GM13976 (cell line): Measurements from ENCODE around the gene PDK2.

Source experiments
- DNase-seq: peaks from one replicate; pipeline ENCODE4 v3.0.0; 2012; ENCODE audit warnings: low spot score
- in situ Hi-C: fragments of 300-500 bp; cut with MboI; formaldehyde crosslinking; loops from one replicate; pipeline ENCODE4 v1.12.0; 2022; ENCODE audit warnings: low sequenced_read_pairs, mixed read lengths, inconsistent platforms; ENCODE audit not compliant: unreplicated experiment
- TF ChIP-seq, protein P1 (sequence below): IDR thresholded peaks from 2 replicates; pipeline ENCODE4 v1.5.1; 2012; ENCODE audit warnings: borderline replicate concordance, mild to moderate bottlenecking; ENCODE audit not compliant: insufficient read depth; ENCODE audit errors: extremely low read depth, missing control alignments, control extremely low read depth

PDK2 gene

DNA sequence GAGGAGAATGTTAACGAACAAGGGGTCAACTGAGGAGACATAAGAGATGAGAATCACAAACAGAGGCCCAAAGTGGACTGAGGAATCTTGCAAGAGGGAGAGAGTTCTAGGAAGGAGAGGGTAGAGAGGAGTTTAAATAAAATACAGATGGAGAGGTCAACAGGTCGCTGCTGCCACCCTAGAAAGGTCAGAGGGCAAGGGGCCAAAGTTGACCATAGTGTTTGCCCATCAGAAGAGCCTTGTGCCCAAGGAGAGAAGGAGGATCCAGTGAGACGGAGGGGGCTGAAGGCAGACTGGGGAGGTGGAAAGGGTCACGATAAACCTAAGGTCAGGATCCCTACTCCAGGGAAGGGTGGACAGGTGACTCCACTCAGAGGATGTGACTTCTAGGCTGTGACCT is 46.2 kb upstream of the PDK2 start:
- in situ Hi-C loops = no loop called here

DNA sequence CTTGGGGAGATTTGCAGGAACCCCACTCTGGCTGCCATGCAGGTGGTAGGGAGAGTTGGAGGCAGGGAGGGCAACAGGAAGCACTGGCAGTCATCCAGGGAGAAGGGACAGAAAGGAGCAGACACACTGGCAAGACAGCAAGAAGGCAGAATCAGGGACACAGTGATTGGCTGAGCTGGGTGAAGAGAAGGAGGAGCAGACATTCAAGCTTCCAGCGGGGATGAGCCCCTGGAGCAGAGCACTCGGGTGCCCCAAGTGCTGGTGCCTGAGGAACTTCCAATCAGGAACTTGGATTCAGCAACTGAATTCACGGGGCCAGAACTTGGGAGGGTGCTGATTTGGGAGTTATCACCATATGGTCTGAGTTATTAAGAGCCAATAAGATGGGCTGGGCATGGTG is 45.5 kb upstream of the PDK2 start:
- TF ChIP-seq, protein P1, sequence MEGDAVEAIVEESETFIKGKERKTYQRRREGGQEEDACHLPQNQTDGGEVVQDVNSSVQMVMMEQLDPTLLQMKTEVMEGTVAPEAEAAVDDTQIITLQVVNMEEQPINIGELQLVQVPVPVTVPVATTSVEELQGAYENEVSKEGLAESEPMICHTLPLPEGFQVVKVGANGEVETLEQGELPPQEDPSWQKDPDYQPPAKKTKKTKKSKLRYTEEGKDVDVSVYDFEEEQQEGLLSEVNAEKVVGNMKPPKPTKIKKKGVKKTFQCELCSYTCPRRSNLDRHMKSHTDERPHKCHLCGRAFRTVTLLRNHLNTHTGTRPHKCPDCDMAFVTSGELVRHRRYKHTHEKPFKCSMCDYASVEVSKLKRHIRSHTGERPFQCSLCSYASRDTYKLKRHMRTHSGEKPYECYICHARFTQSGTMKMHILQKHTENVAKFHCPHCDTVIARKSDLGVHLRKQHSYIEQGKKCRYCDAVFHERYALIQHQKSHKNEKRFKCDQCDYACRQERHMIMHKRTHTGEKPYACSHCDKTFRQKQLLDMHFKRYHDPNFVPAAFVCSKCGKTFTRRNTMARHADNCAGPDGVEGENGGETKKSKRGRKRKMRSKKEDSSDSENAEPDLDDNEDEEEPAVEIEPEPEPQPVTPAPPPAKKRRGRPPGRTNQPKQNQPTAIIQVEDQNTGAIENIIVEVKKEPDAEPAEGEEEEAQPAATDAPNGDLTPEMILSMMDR = no peak

More for the DNA sequence above, 46.2 kb upstream of the PDK2 start:
- DNase-seq = no peak
- TF ChIP-seq, protein P1 = no peak

DNA sequence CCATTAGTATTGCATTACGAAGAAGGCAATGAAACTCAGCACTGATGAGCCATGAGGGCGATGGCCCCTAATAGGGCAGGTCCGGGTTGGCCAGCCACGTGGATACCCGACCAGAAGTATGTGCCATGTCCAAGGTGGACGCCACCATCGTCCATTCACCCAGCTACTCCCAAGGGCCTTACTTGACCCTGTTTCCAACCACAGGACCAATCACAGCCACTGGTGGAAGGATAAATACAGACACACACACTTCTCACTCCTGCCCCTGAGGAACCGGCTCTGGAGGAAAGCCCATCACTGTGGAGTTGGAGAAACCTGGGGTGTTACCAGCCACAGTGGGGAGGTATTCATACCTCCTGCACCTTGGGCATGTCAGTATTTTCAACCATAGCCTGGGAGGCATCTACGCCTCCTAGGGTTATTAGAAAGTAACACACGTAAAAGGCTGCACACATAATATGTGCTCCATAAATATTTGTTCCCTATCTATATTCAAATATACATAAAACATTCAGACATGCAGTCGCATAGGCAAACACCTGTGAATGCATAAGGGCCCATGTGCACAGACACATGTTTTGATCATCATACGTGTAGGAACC is 44.6 kb upstream of the PDK2 start:
- in situ Hi-C loops = no loop called here
- DNase-seq = no peak
- TF ChIP-seq, protein P1 = no peak

More for the DNA sequence above, 45.5 kb upstream of the PDK2 start:
- in situ Hi-C loops = no loop called here
- no peak for DNase-seq

DNA sequence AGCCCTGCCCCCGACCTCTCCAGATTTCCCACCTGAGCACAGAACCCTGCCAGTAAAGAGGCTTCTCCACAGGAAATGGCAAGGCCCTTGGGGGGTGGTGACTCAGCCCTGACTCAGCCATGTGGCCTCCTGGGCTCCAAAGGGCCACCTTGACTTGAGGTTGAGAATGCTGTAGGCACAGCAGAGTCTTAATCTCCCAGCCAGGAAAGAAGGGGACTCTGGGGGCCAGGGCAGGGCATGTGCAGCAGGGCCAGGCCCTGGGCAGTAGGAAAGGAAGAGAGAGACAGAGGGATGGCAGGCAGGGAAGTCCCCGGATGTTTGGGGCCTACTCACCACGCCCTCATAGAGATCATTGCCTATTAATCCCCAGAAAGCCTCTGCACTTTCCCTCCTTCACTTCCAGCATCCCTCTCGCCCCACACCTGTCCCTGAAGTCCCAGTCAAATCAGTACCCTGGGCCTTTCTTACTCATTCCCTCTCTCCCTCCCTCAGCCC is 44.0 kb upstream of the PDK2 start:
- no peak for DNase-seq
- in situ Hi-C loops = no loop called here

DNA sequence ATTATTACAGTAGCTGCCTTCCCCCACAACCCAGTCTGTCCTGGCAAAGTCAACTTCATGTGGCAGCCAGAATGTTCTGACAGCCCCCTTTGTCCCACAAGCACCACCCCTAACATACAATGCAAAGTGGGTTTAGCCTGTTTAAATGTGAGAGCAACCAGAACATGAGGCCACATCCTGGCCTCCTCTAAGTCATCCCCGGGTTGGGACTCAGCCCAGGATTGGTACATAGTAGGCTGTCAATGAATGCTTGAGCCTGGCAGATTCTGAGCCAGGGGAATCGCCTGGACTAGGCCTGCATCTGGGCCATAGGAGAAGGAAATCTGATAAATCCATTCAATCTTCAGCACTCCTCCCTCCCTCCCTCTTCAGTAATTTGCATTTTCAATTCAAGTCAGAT is 43.5 kb upstream of the PDK2 start:
- in situ Hi-C loops = no loop called here
- no peak for DNase-seq
- TF ChIP-seq, protein P1 = no peak

More for the DNA sequence above, 44.0 kb upstream of the PDK2 start:
- TF ChIP-seq, protein P1 = no peak

DNA sequence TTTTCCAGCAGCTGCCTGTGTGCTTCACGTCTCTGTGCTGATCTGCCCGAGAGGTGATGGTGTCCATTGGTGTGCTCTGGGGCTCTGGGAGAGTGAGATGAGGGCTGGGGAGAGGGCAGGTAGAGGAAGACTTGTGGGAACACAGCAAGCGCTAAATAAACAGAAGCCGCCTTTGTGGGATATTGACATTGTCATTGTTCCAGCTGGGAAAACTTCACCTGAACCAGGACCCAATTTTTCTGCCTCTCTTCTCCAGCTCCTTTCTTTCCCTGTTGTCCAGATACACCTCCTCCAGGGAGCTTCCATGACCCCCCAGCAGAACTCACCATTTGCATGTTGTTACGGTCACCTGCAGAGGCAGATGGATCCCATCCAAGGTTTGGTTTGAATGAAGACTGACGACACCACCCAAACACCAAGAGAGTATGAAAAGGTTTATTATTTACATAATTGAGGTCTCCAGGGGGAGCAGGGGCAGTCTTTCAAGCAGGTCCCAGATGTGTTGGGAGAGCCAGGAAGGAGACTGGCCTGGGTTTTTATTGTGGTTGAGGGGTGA is 42.8 kb upstream of the PDK2 start:
- DNase-seq = no peak
- in situ Hi-C loops = no loop called here
- TF ChIP-seq, protein P1 = no peak
